ENCODE data around the gene PAWR. TPM values are rescaled to one million over a fixed set of nuclear protein-coding genes. Genes with fewer than 3 reads are reported as not detected.

PAWR gene
- total RNA-seq, 1 experiment from 2014 or later, result 176 TPM

DNA sequence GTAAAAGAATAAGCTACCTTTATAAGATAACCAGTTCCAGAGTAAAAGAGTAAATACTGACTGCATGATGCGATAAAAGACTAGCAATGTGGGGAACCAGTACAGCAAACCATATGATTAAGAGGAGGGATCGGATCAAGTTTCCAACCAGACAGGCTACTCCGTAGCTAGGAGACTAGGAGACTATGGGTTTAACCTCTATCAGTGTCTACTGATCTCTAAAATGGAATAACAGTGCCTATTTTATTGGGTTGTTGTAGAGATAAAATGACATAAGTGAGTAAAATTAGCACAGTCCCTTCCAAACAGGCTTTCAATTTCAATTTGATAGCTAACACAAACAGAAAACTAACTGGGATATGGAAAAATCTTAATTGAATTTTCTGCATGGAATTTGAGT is 76.0 kb downstream of the PAWR start:
- Histone ChIP-seq H4K91ac (ENCODE audit: insufficient read length, low read depth, low read length) (no peak overlapping the region), H2BK12ac (ENCODE audit: insufficient read length, low read depth, low read length) (no peak overlapping the region), H3K9ac (ENCODE audit: extremely low read depth, insufficient read length, low read length) (no peak overlapping the region), H4K8ac (replicated peaks; ENCODE audit: insufficient read length, low read depth, low read length) (no peak overlapping the region), H2BK5ac (ENCODE audit: insufficient read length, low read length) (no peak overlapping the region), H3K4me2 (ENCODE audit: insufficient read depth, insufficient read length, low read length) (no peak overlapping the region), H3K56ac (ENCODE audit: insufficient read length, low read depth, low read length) (no peak overlapping the region), H3K27me3 (ENCODE audit: insufficient read depth, low read length) (no peaks in the 10 kb centered on the region), H3K4ac (ENCODE audit: low read depth, low read length) (no peak overlapping the region), H3K14ac (ENCODE audit: insufficient read depth, low read length) (no peak overlapping the region), H3K23ac (ENCODE audit: insufficient read length, low read depth, low read length) (no peak overlapping the region), H3T11ph (ENCODE audit: low read length) (no peak overlapping the region), H3K23me2 (ENCODE audit: insufficient read length, low read depth, low read length, poor library complexity, severe bottlenecking) (no peaks in the 10 kb centered on the region), H3K18ac (ENCODE audit: insufficient read length, low read depth, low read length) (no peak overlapping the region), H3K9me3 (ENCODE audit: control insufficient read depth, low read depth, low read length) (no peaks in the 10 kb centered on the region), H4K20me1 (ENCODE audit: control insufficient read depth, insufficient read depth, insufficient read length) (no peaks in the 10 kb centered on the region), H3K79me2 (ENCODE audit: insufficient read depth, low read length) (peaks cover 9% of the 10 kb centered on the region; the same call in 1 of the 2 replicates), H2AK5ac (ENCODE audit: insufficient read length, low read length) (no peak overlapping the region), H4K5ac (ENCODE audit: insufficient read length, low read depth, low read length) (no peak overlapping the region), H3K79me1 (ENCODE audit: insufficient read depth, low read depth, low read length, poor library complexity, severe bottlenecking) (peaks cover 5% of the 10 kb centered on the region), H2BK15ac (ENCODE audit: low read depth, low read length) (no peak overlapping the region), H3K27ac (ENCODE audit: insufficient read length, low read depth, low read length) (no peak overlapping the region), H2BK20ac (ENCODE audit: low read depth, low read length, poor library complexity, severe bottlenecking) (no peak overlapping the region), H2AFZ (ENCODE audit: low read length) (no peak overlapping the region), H3K4me1 (ENCODE audit: insufficient read depth, low read length) (no peaks in the 10 kb centered on the region; the same call in 1 of the 2 replicates), H2BK120ac (ENCODE audit: low read depth, low read length, poor library complexity, severe bottlenecking) (no peak overlapping the region)
- Mint-ChIP-seq H3K4me3 (no peak overlapping the region), H3K36me3 (ENCODE audit: insufficient read depth in 1 of 3, low read depth in 3 of 3) (peaks cover 28 to 39% (median 35%) of the 10 kb centered on the region in 3 experiments), H3K9me3 (peaks cover 0 to 8% of the 10 kb centered on the region in 2 experiments; a peak in 3 of 5 replicates), H3K27me3 (ENCODE audit: low read depth) (no peaks in the 10 kb centered on the region), H3K27ac (peak overlapping the region in 1 of 3 experiments; percentile 16; a peak in 1 of 7 replicates), H3K4me1 (peaks cover 3% of the 10 kb centered on the region in 2 experiments; a peak in 3 of 4 replicates)
- no peak for DNase-seq
- no CpG with 5 or more reads among the region's 3 CpGs for WGBS (ENCODE audit: extremely low coverage, insufficient read length, low lambda C conversion rate)
- TF ChIP-seq CTCF (conservative IDR thresholded peaks at IDR 0.05), result no peak
